ENCODE measurements around the gene KCNK17. TPM values are rescaled to one million over a fixed set of nuclear protein-coding genes. Genes with fewer than 3 reads are reported as not detected.

The KCNK17 gene
- total RNA-seq, 1 donor from 2014 or later, result not detected

- DNase-seq (ENCODE audit: missing footprints), result no peak
- intact Hi-C loops (cut with DNase I), result no loop called here
- no peak for ATAC-seq
Measured at GRCh38 chr6:39251406-39251805, 62.8 kb downstream of the KCNK17 start.

- ATAC-seq, result no peak
- no peak for DNase-seq (ENCODE audit: missing footprints)
- intact Hi-C loops (cut with DNase I), result no loop called here
Measured at GRCh38 chr6:39250507-39250906, 63.7 kb downstream of the KCNK17 start.

- ATAC-seq, result no peak
- no peak for DNase-seq (ENCODE audit: missing footprints)
- intact Hi-C loops (cut with DNase I), result no loop called here
Measured at GRCh38 chr6:39249278-39249677, 64.9 kb downstream of the KCNK17 start.

Other genes starting within 250 kb of the KCNK17 start
- 11.8 TPM for gene SAYSD1, start 199.2 kb downstream of the KCNK17 start, total RNA-seq
- gene KCNK5, start 84.9 kb downstream of the KCNK17 start, total RNA-seq, result 0.60 TPM
- gene KCNK16, start 8.3 kb upstream of the KCNK17 start, total RNA-seq, result not detected